WTC11 (cell line): ENCODE results near the gene CCNF. TPM values are rescaled to one million over a fixed set of nuclear protein-coding genes. Genes with fewer than 3 reads are reported as not detected.

ENCODE experiments used
- ATAC-seq: fragments of 200-7000 bp; cut with Tn5 transposase; 2 replicates; pipeline ENCODE4 v1.10.0; 2021; ENCODE audit warnings: mild to moderate bottlenecking, moderate library complexity
- CTCF ChIA-PET: fragments of 300-600 bp; sonication (Branson Sonifier 250); formaldehyde crosslinking; loops from one replicate; lab custom pipeline; 2021; ENCODE audit warnings: antibody characterized with exemption; lab: Charles Lee
- POLR2A ChIA-PET: fragments of 350-600 bp; sonication (Branson Sonifier 250); formaldehyde crosslinking; loops from one replicate; lab custom pipeline; 2021; ENCODE audit warnings: antibody characterized with exemption; lab: Charles Lee
- DNase-seq: peaks from one replicate; pipeline ENCODE4 v3.0.0; 2021; ENCODE audit warnings: low spot score
- H3K27ac Mint-ChIP-seq: 2 replicates; pipeline ENCODE4 v1.8.0; 2021; ENCODE audit warnings: mixed read lengths
- H3K27me3 Mint-ChIP-seq: 2 replicates; pipeline ENCODE4 v1.8.0; 2021; ENCODE audit warnings: low read depth, mild to moderate bottlenecking, moderate library complexity, mixed read lengths
- H3K36me3 Mint-ChIP-seq: 2 replicates; pipeline ENCODE4 v1.8.0; 2021; ENCODE audit warnings: mixed read lengths
- H3K4me1 Mint-ChIP-seq: 2 replicates; pipeline ENCODE4 v1.8.0; 2022; ENCODE audit warnings: mixed read lengths
- H3K4me3 Mint-ChIP-seq: 2 replicates; pipeline ENCODE4 v1.8.0; 2021; ENCODE audit warnings: mild to moderate bottlenecking, moderate library complexity, mixed read lengths
- H3K9me3 Mint-ChIP-seq: 2 replicates; pipeline ENCODE4 v1.8.0; 2021; ENCODE audit warnings: mixed read lengths
- ATF3 ChIP-seq: sonication (generic); formaldehyde crosslinking; conservative IDR thresholded peaks from 2 replicates; pipeline ENCODE4 v1.8.1; 2022; ENCODE audit warnings: mild to moderate bottlenecking, missing genetic modification reagents
- ATF6 ChIP-seq: sonication (generic); formaldehyde crosslinking; IDR thresholded peaks from 2 replicates; pipeline ENCODE4 v1.8.1; 2023; ENCODE audit warnings: mild to moderate bottlenecking, missing genetic modification reagents
- CREB1 ChIP-seq: sonication (generic); formaldehyde crosslinking; IDR thresholded peaks from 2 replicates; pipeline ENCODE4 v1.8.0; 2023; ENCODE audit warnings: mild to moderate bottlenecking, missing genetic modification reagents
- ELF4 ChIP-seq: sonication (generic); formaldehyde crosslinking; IDR thresholded peaks from 2 replicates; pipeline ENCODE4 v1.8.1; 2022; ENCODE audit warnings: low read depth, mild to moderate bottlenecking, moderate library complexity, missing genetic modification reagents
- ESRRA ChIP-seq: sonication (generic); formaldehyde crosslinking; IDR thresholded peaks from 2 replicates; pipeline ENCODE4 v1.8.1; 2022; ENCODE audit warnings: mild to moderate bottlenecking, missing genetic modification reagents, borderline replicate concordance
- FOXP4 ChIP-seq: sonication (generic); formaldehyde crosslinking; IDR thresholded peaks from 2 replicates; pipeline ENCODE4 v1.8.0; 2022; ENCODE audit warnings: mild to moderate bottlenecking, missing genetic modification reagents
- GRHL2 ChIP-seq: fragments of 250-450 bp; sonication (Bioruptor Pico); IDR thresholded peaks from 2 replicates; pipeline ENCODE4 v1.8.0; 2022; ENCODE audit warnings: mild to moderate bottlenecking, moderate library complexity; ENCODE audit not compliant: insufficient replicate concordance, severe bottlenecking
- GTF2I ChIP-seq: fragments of 250-450 bp; sonication (Bioruptor Pico); conservative IDR thresholded peaks from 2 replicates; pipeline ENCODE4 v1.4.0; 2021; ENCODE audit warnings: mild to moderate bottlenecking
- NFE2L1 ChIP-seq: sonication (generic); formaldehyde crosslinking; IDR thresholded peaks from 2 replicates; pipeline ENCODE4 v1.8.1; 2023; ENCODE audit warnings: missing genetic modification reagents
- NFYB ChIP-seq: sonication (generic); formaldehyde crosslinking; conservative IDR thresholded peaks from 2 replicates; pipeline ENCODE4 v1.8.0; 2022; ENCODE audit warnings: low read depth, missing genetic modification reagents
- NR2C2 ChIP-seq: sonication (generic); formaldehyde crosslinking; IDR thresholded peaks from 2 replicates; pipeline ENCODE4 v1.8.0; 2022; ENCODE audit warnings: mild to moderate bottlenecking, missing genetic modification reagents
- PRRX2 ChIP-seq: fragments of 250-450 bp; sonication (Bioruptor Pico); IDR thresholded peaks from 2 replicates; pipeline ENCODE4 v1.8.0; 2021; ENCODE audit warnings: mild to moderate bottlenecking
- SMAD3 ChIP-seq: sonication (generic); formaldehyde crosslinking; IDR thresholded peaks from 2 replicates; pipeline ENCODE4 v1.8.0; 2022; ENCODE audit warnings: missing genetic modification reagents, mild to moderate bottlenecking, borderline replicate concordance
- SOX15 ChIP-seq: fragments of 250-450 bp; sonication (Bioruptor Pico); IDR thresholded peaks from 2 replicates; pipeline ENCODE4 v1.9.0; 2021; ENCODE audit warnings: mild to moderate bottlenecking
- SP1 ChIP-seq: sonication (generic); formaldehyde crosslinking; conservative IDR thresholded peaks from 2 replicates; pipeline ENCODE4 v1.8.1; 2022; ENCODE audit warnings: missing genetic modification reagents
- STAT6 ChIP-seq: sonication (generic); formaldehyde crosslinking; conservative IDR thresholded peaks from 2 replicates; pipeline ENCODE4 v1.8.1; 2023; ENCODE audit warnings: mild to moderate bottlenecking, low read depth, missing genetic modification reagents, moderate library complexity
- ZBTB21 ChIP-seq: sonication (generic); formaldehyde crosslinking; IDR thresholded peaks from 2 replicates; pipeline ENCODE4 v1.8.1; 2023; ENCODE audit warnings: mild to moderate bottlenecking, missing genetic modification reagents, borderline replicate concordance
- ZNF121 ChIP-seq: sonication (generic); formaldehyde crosslinking; IDR thresholded peaks from 2 replicates; pipeline ENCODE4 v1.8.0; 2023; ENCODE audit warnings: missing genetic modification reagents
- ZNF219 ChIP-seq: sonication (generic); formaldehyde crosslinking; IDR thresholded peaks from 2 replicates; pipeline ENCODE4 v1.8.0; 2023; ENCODE audit warnings: missing genetic modification reagents, mild to moderate bottlenecking, borderline replicate concordance
- ZNF281 ChIP-seq: sonication (generic); formaldehyde crosslinking; IDR thresholded peaks from 2 replicates; pipeline ENCODE4 v1.8.0; 2023; ENCODE audit warnings: mild to moderate bottlenecking, missing genetic modification reagents
- ZNF425 ChIP-seq: fragments of 250-450 bp; sonication (Bioruptor Pico); conservative IDR thresholded peaks from 2 replicates; pipeline ENCODE4 v1.9.0; 2021; ENCODE audit warnings: mild to moderate bottlenecking
- total RNA-seq: library from RNA; stranded (reverse); gene quantifications from 3 replicates; pipeline ENCODE4 v1.2.3, GENCODE V29; 2021

Gene CCNF
- total RNA-seq, 1 experiment from 2014 or later: 65.7 TPM

GRCh38 chr16:2467528-2468232 is 38.4 kb downstream of the CCNF start:
- peak; percentile 38 for ATAC-seq
- peaks cover 30% of the 10 kb centered on the region for H3K27me3 Mint-ChIP-seq
- H3K36me3 Mint-ChIP-seq: peaks cover 6% of the 10 kb centered on the region; the same call in 1 of the 2 replicates
- peak overlapping the region; percentile 59 for H3K4me3 Mint-ChIP-seq
- H3K27ac Mint-ChIP-seq: no peak overlapping the region
- DNase-seq: peak; percentile 73
- peaks cover 14% of the 10 kb centered on the region for H3K4me1 Mint-ChIP-seq
- POLR2A ChIA-PET: interaction anchor here (0.6 to 3.3 kb wide), 4 partner anchors 8 to 1136 kb away, joined by 3 to 15 read pairs (median 4); partner anchors contain the start of gene TEDC2
- CTCF ChIA-PET: interaction anchor here (0.5 to 5.9 kb wide), 6 partner anchors 27 to 587 kb away, joined by 3 to 53 read pairs (median 4); partner anchors contain the start of genes ATP6V0C, CCNF and ECI1
- H3K9me3 Mint-ChIP-seq: no peaks in the 10 kb centered on the region
- TF ChIP-seq SOX15 (no peak), ZNF121 (CRISPR knock-in tag) (no peak), ZBTB21 (CRISPR knock-in tag) (0 out of 2 replicates have a peak, but pooled peaks have one; percentile 6), ZNF219 (CRISPR knock-in tag) (no peak), ZNF281 (CRISPR knock-in tag) (no peak), ATF6 (no peak), FOXP4 (CRISPR knock-in tag) (no peak; the same call in 1 of the 2 replicates), PRRX2 (CRISPR knock-in tag) (no peak), NFE2L1 (no peak), ELF4 (CRISPR knock-in tag) (no peak), GRHL2 (CRISPR knock-in tag) (no peak), ATF3 (CRISPR knock-in tag) (no peak), NR2C2 (CRISPR knock-in tag) (no peak), SP1 (0 out of 2 replicates have a peak, but pooled peaks have one; percentile 39), CREB1 (CRISPR knock-in tag) (no peak), STAT6 (no peak; the same call in 1 of the 2 replicates), ZNF425 (CRISPR knock-in tag) (no peak), SMAD3 (CRISPR knock-in tag) (no peak), GTF2I (CRISPR knock-in tag) (no peak), ESRRA (CRISPR knock-in tag) (0 out of 2 replicates have a peak, but pooled peaks have one; percentile 18), NFYB (CRISPR knock-in tag) (no peak; the same call in 1 of the 2 replicates)
